GM12878 (cell line): ENCODE data around the gene TMEM72. TPM values are rescaled to one million over a fixed set of nuclear protein-coding genes. Genes with fewer than 3 reads are reported as not detected.
A peak's percentile ranks its signal among the peaks of the same experiment; 100 is the strongest.

Source experiments
- ATAC-seq: fragments of 200-7000 bp; cut with Tn5 transposase; 3 replicates; pipeline ENCODE4 v1.9.1; 2020; ENCODE audit warnings: mild to moderate bottlenecking, moderate library complexity
- BruUV-seq: library from RNA; stranded (reverse); fragments of 400-500 nt; replicated peaks from 2 replicates; lab custom pipeline; 2021; lab: Mats Ljungman, UMichigan
- CTCF ChIA-PET: fragments of 300-600 bp; sonication (Branson Sonifier 250); formaldehyde crosslinking; extraction: SDS; loops from one replicate; lab custom pipeline; 2021; ENCODE audit warnings: inconsistent platforms; lab: Yijun Ruan, JAX
- POLR2A ChIA-PET: fragments of 350-600 bp; formaldehyde crosslinking; extraction: SDS; loops from one replicate; lab custom pipeline; 2021; ENCODE audit warnings: inconsistent platforms; lab: Charles Lee
- RAD21 ChIA-PET: fragments of 300-600 bp; sonication (Branson Sonifier 250); formaldehyde crosslinking; loops from one replicate; lab custom pipeline; 2023; ENCODE audit warnings: antibody characterized with exemption; ENCODE audit not compliant: unreplicated experiment; lab: Charles Lee
- SMC1A ChIA-PET: fragments of 300-600 bp; sonication (Branson Sonifier 250); formaldehyde crosslinking; loops from one replicate; lab custom pipeline; 2023; ENCODE audit not compliant: unreplicated experiment, uncharacterized antibody; lab: Charles Lee
- DNase-seq: peaks from one replicate; pipeline ENCODE4 v3.0.0-alpha.2; 2011; ENCODE audit warnings: low read depth, low spot score
- FAIRE-seq: peaks from 3 replicates; lab custom pipeline; 2011; peaks lifted over from hg19 to GRCh38; lab: Jason Lieb, UNC
- H2AFZ ChIP-seq: 2 replicates; pipeline ENCODE4 v1.6.0; 2011; ENCODE audit warnings: low read depth, low read length, control low read depth; ENCODE audit not compliant: control insufficient read depth
- H3K27ac ChIP-seq: 2 replicates; pipeline ENCODE4 v1.5.1; 2011; ENCODE audit warnings: control low read depth; ENCODE audit not compliant: control insufficient read depth, insufficient read depth
- H3K27me3 ChIP-seq, 2 experiments: replicated peaks in 1 of 2; 2 replicates each; pipeline versions ENCODE4 v1.6.0 to v1.6.1; 2011; ENCODE audit warnings: low read length in 1 of 2; ENCODE audit not compliant: control insufficient read depth in 2 of 2, insufficient read depth in 2 of 2
- H3K36me3 ChIP-seq, 2 experiments: 2 replicates each; pipeline ENCODE4 v1.5.1; 2011; ENCODE audit warnings: low read length in 1 of 2; ENCODE audit not compliant: control insufficient read depth in 2 of 2, insufficient read depth in 2 of 2
- H3K4me1 ChIP-seq: 2 replicates; pipeline ENCODE4 v1.6.1; 2011; ENCODE audit warnings: mild to moderate bottlenecking, low read length, moderate library complexity, mixed read lengths; ENCODE audit not compliant: control insufficient read depth, insufficient read depth
- H3K4me2 ChIP-seq: 2 replicates; pipeline ENCODE4 v1.6.0; 2011; ENCODE audit warnings: control low read depth; ENCODE audit not compliant: control insufficient read depth, insufficient read depth
- H3K4me3 ChIP-seq: fragments of 200-600 bp; sonication (generic); 2 replicates; pipeline ENCODE4 v1.5.1; 2016
- H3K79me2 ChIP-seq: 2 replicates; pipeline ENCODE4 v1.6.0; 2011; ENCODE audit warnings: low read length; ENCODE audit not compliant: control insufficient read depth, insufficient read depth
- H3K9ac ChIP-seq: 2 replicates; pipeline ENCODE4 v1.8.0; 2011; ENCODE audit warnings: low read length, control low read depth, mixed read lengths; ENCODE audit not compliant: control insufficient read depth, insufficient read depth
- H3K9me3 ChIP-seq: replicated peaks from 3 replicates; pipeline ENCODE4 v1.5.1; 2011; ENCODE audit warnings: mild to moderate bottlenecking, low read length; ENCODE audit not compliant: control insufficient read depth, insufficient read depth
- H4K20me1 ChIP-seq: 2 replicates; pipeline ENCODE4 v1.6.0; 2011; ENCODE audit not compliant: control insufficient read depth, insufficient read depth
- ATF7 ChIP-seq: fragments of 450-650 bp; IDR thresholded peaks from 2 replicates; pipeline ENCODE4 v1.6.1; 2016; ENCODE audit warnings: low read depth, mild to moderate bottlenecking
- FOXM1 ChIP-seq: IDR thresholded peaks from 2 replicates; pipeline ENCODE4 v1.6.1; 2012; ENCODE audit warnings: low read depth, mild to moderate bottlenecking, inconsistent platforms, low read length, moderate library complexity
- WGBS: methylation state at CpG from one replicate; pipeline ENCODE4 v1.1.6; 2016; ENCODE audit warnings: low lambda C conversion rate; ENCODE audit not compliant: insufficient replicate concordance, insufficient coverage; ENCODE audit errors: missing lambda C conversion rate; 5-methylcytosine and 5-hydroxymethylcytosine counted together
- in situ Hi-C: fragments of 300-500 bp; cut with MboI; formaldehyde crosslinking; loops from 9 replicates; pipeline ENCODE4 v1.14.3; 2018; ENCODE audit warnings: mixed read lengths
- intact Hi-C: fragments of 100-400 bp; cut with micrococcal nuclease; formaldehyde crosslinking; loops from one replicate; pipeline ENCODE4 v1.14.2; 2022; ENCODE audit not compliant: unreplicated experiment
- polyA plus RNA-seq, 11 experiments: library from polyadenylated mRNA; depleted of rRNA in 4 of 11; unstranded in 6 of 11; stranded (reverse) in 5 of 11; fragments of >200 nt; fragmentation: Nextera tagmentation in 4 of 11; fragmentation: Illumina TruSeq in 1 of 11; extraction: Ambion mirVana in 4 of 11; extraction: Trizol in 1 of 11; gene quantifications; 1 replicate in 1 of 11; 2 replicates in 10 of 11; pipeline versions ENCODE4 v1.2.1 to v1.2.3, GENCODE V29; 2011 to 2016; ENCODE audit warnings: inconsistent platforms in 2 of 11, missing spikeins in 2 of 11, low read depth in 1 of 11
- total RNA-seq, 4 experiments: library from RNA; depleted of rRNA in 3 of 4; stranded (reverse); fragments of >200 nt in 3 of 4; fragmentation: Illumina TruSeq in 1 of 4; extraction: Trizol in 1 of 4; gene quantifications; 2 replicates each; pipeline versions ENCODE4 v1.2.1 to v1.2.3, GENCODE V29; 2013 to 2021
- TF ChIP-seq, protein P1 (sequence below): fragments of 450-650 bp; IDR thresholded peaks from 2 replicates; pipeline ENCODE4 v1.6.1; 2016; ENCODE audit warnings: mild to moderate bottlenecking

TMEM72 gene
- total and polyA plus RNA-seq, 10 of the 15 experiments (the other 5 are each of a cell fraction or from before 2014, with no cell fraction given): 0.12 TPM; not detected in 9

DNA sequence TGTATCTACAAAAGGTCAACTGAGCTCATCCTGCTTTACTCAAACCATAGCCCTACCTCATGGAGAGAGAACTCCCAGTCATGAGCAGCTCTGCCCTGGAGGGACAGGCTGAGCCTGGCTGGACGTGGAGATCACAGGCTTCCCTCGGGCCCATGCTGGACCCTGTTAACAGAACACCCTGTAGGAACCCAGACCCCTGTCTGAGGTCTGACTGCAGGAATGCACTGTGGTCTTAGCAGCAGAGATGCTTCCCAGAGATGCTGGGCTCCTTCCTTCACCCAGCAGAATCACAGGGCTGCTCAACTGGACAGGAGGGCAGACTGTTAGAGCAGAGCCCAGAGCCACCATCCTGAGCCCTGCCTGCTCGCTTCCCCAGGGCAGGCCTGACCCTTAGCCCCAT, 814 bp downstream of the TMEM72 start (continued):
- no peak for TF ChIP-seq ATF7

DNA sequence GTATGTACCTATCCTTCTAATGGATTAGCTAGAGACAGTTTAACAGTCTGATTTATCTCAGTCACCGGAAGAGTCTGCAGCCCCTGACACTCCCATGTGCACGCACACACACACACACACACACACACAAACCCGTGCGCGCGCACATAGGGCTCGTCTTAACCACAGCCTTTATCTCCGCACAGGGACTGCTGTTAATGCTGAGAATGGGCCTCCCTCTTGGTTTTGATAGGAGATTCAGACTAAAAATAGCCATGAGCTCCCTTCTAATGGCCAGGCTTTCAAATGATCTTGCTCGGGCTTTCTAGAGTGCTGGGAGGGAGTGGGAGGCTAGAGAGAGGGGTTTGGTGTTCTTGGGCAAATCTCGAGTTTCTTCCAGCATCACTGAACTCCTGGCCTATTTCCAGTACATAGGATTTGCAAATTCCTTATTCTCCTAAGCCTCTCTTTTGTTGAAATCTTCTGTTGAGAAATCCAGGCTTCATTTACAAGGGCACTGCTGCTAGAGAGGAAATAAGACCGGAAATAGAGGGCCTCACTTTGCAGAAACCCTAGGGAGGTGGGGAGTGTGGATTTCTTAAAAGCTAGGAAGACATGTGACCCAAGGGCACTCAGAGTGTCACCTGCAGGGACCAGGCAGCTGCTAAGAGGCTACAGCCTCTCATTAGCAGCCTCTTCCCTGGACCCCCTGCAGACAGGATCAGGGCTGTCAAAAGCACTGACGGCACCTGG, 2.4 kb downstream of the TMEM72 start:
- POLR2A ChIA-PET: no interaction called here
- FAIRE-seq (no peak), DNase-seq (no peak), ATAC-seq (no peak; the same call in 2 of the 3 replicates)
- no peak overlapping the region for H3K4me2 ChIP-seq
- in situ Hi-C loops (no loop called here), intact Hi-C loops (no loop called here)
- no peak for TF ChIP-seq FOXM1
- TF ChIP-seq, protein P1, sequence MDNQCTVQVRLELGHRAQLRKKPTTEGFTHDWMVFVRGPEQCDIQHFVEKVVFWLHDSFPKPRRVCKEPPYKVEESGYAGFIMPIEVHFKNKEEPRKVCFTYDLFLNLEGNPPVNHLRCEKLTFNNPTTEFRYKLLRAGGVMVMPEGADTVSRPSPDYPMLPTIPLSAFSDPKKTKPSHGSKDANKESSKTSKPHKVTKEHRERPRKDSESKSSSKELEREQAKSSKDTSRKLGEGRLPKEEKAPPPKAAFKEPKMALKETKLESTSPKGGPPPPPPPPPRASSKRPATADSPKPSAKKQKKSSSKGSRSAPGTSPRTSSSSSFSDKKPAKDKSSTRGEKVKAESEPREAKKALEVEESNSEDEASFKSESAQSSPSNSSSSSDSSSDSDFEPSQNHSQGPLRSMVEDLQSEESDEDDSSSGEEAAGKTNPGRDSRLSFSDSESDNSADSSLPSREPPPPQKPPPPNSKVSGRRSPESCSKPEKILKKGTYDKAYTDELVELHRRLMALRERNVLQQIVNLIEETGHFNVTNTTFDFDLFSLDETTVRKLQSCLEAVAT: 0 out of 2 replicates have a peak, but pooled peaks have one; percentile 33
- no peak overlapping the region for H3K27ac ChIP-seq
- H4K20me1 ChIP-seq: no peaks in the 10 kb centered on the region
- SMC1A ChIA-PET: interaction anchor here (1.1 kb wide), 1 partner anchor 31 kb away, joined by 4 read pairs; no protein-coding TSS in a partner anchor
- H3K79me2 ChIP-seq: no peaks in the 10 kb centered on the region
- H2AFZ ChIP-seq: peak overlapping the region; percentile 37
- H3K27me3 ChIP-seq: peaks cover 0 to 3% of the 10 kb centered on the region in 2 experiments; a peak in 1 of 4 replicates
- RAD21 ChIA-PET: no interaction called here
- H3K4me1 ChIP-seq: peaks cover 5% of the 10 kb centered on the region; the same call in 1 of the 2 replicates
- CTCF ChIA-PET: interaction anchor here (1.2 kb wide), 1 partner anchor 12 kb away, joined by 3 read pairs; no protein-coding TSS in a partner anchor
- H3K9ac ChIP-seq: no peak overlapping the region
- WGBS: 52% methylated on average over 12 of the region's 12 CpGs
- no peaks in the 10 kb centered on the region for H3K36me3 ChIP-seq
- no TSS peak for BruUV-seq
- no peaks in the 10 kb centered on the region; the same call in 2 of the 3 replicates for H3K9me3 ChIP-seq
- no peak overlapping the region for H3K4me3 ChIP-seq
